NCI-H526 (cell line): ENCODE measurements around the gene PIK3R5.
A peak's percentile ranks its signal among the peaks of the same experiment; 100 is the strongest.
"Not testable (repeated sequence)": the region's sequence is repeated elsewhere in the genome, so short reads cannot be mapped to it uniquely, and the experiment has no call there.

Experiments
- DNase-seq, 2 experiments: peaks; one replicate each; lab custom pipeline; 2025; lab: John Stamatoyannopoulos, UW

PIK3R5 gene, protein sequence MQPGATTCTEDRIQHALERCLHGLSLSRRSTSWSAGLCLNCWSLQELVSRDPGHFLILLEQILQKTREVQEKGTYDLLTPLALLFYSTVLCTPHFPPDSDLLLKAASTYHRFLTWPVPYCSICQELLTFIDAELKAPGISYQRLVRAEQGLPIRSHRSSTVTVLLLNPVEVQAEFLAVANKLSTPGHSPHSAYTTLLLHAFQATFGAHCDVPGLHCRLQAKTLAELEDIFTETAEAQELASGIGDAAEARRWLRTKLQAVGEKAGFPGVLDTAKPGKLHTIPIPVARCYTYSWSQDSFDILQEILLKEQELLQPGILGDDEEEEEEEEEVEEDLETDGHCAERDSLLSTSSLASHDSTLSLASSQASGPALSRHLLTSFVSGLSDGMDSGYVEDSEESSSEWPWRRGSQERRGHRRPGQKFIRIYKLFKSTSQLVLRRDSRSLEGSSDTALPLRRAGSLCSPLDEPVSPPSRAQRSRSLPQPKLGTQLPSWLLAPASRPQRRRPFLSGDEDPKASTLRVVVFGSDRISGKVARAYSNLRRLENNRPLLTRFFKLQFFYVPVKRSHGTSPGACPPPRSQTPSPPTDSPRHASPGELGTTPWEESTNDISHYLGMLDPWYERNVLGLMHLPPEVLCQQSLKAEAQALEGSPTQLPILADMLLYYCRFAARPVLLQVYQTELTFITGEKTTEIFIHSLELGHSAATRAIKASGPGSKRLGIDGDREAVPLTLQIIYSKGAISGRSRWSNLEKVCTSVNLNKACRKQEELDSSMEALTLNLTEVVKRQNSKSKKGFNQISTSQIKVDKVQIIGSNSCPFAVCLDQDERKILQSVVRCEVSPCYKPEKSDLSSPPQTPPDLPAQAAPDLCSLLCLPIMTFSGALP

GRCh38 chr17:8965394-8966168, at the start of gene PIK3R5:
Gene PIK3R5, minus strand, starts transcription at chr17:8965707. Its CDS starts 54,213 bp downstream, at chr17:8911494.
- peak in 1 of 2 experiments; percentile 67 for DNase-seq

DNA sequence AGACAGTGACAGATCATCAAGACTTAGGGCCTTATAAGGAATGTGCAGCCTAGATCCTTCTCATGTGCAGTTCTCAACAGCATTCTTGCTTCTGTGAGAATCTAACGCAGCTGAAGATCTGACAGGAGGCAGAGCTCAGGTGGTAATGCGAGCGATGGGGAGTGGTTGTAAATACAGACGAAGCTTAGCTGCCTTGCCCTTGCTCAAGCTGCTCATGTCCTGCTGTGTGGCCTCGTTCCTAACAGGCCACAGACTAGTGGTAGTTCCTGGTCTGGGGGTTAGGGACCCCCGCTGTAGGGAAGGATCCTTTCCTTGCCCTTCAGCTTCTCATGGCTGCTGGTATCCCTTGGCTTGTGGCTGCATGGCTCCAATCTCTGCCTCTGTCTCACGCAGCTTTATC, 45.5 kb upstream of the PIK3R5 start:
- no peak for DNase-seq

DNA sequence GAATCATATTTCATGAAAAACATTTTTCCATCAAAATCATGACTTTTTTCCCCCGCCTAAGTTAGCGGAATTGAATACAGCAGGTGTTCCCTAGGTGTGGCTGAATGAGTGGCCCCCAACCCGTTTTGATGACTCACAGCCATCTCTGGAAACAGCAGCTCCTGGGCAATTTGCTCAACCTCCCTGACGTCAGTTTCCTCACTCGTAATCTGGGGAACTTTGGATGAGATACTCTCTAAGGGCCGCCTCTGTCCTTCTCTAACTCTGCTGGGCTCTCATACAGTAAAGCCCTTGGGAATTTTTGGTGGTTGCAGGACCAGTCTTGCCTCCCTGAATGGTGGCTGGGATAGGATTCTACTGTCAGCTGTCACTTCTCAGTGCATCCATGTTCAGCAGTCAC, 44.2 kb upstream of the PIK3R5 start:
- no peak for DNase-seq

DNA sequence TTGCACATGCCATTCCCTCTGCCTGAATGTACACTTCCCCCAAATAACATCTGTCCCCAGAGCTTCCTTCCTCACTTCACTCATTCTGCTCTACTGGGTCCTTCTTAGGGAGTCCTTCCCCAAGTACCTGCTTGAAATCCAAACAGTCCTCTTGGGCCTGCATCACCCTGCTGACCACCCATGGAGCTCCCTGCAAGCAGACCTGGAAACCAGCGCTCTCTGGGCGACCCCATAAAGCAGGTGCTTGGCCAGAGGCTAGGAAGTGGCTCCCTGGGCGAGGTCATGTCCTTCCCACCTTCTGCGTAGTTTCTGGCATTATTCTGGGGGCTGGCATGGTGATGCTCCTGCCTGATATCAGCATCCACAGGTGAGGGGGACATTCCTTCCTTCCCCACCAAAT, 43.6 kb upstream of the PIK3R5 start:
- DNase-seq: no peak

DNA sequence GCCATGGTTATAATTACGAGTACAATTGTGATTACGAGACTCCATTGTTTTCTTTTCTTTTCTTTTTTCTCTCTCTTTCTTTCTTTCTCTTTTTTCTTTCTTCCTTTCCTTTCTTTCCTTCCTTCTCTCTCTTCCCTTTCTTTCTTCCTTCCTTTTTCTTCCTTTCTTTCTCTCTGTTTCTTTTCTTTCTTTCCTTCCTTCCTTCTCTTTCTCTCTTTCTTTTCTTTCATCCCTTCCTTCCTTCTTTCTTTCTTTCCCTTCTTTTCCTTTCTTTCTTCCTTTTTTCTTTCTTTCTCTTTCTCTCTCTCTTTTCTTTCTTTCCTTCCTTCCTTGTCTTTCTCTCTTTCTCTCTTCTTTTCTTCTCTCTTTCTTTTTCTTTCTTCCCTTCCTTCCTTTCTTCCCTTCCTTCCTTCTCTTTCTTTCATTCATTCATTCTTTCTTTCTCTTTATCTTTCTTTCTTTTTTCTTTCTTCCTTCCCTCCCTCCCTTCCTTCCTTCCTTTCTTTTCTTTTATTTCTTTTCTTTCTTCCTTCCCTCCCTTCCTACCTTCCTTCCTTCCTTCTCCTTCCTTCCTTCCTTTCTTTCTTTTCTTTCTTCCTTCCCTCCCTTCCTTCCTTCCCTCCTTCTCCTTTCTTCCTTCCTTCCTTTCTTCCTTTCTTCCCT, 41.7 kb upstream of the PIK3R5 start:
- no peak for DNase-seq

DNA sequence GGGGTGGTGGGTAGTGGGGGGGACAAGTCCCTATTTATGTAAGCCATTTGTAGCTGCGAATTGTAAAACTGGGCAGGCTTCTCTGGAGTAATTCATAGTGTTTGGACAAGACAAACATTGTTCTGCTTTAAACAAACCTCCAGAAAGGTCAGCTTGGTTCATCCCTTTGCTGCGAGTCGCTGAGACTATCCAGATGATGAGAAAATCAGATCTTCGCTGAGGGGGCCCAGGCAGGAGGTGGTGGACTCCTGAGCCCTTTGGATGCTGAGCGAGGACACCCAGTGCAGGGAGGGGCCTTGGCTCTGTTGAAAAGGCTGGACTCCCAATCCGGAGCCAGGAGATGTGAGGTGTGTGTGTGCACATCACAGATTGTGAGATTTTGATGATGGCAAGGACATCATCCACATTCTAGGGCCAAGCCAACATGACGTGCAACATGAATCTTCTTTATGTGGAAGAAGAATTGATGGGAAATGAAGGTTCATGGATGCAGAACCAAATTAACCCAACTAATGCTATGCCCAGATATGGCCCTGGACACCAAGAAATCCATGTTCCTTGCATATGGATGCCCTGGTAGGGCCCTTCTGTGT, 40.8 kb upstream of the PIK3R5 start:
- DNase-seq: no peak

DNA sequence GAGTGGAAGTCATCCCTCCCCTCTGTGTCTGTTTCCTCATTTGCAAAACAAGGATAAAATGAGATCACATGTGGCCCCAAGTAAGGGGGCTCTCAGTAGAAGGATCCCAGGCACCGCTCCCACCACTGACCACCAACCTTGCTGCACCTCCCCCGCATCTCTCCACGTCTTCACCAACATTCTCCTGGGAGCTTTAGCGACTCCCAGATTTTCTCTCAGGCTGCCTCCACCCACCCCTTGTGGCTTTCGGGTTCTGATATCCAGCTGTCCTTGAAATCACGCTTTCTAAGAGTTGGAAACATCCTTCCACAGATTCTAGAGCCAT, 39.4 kb upstream of the PIK3R5 start:
- DNase-seq: no peak

DNA sequence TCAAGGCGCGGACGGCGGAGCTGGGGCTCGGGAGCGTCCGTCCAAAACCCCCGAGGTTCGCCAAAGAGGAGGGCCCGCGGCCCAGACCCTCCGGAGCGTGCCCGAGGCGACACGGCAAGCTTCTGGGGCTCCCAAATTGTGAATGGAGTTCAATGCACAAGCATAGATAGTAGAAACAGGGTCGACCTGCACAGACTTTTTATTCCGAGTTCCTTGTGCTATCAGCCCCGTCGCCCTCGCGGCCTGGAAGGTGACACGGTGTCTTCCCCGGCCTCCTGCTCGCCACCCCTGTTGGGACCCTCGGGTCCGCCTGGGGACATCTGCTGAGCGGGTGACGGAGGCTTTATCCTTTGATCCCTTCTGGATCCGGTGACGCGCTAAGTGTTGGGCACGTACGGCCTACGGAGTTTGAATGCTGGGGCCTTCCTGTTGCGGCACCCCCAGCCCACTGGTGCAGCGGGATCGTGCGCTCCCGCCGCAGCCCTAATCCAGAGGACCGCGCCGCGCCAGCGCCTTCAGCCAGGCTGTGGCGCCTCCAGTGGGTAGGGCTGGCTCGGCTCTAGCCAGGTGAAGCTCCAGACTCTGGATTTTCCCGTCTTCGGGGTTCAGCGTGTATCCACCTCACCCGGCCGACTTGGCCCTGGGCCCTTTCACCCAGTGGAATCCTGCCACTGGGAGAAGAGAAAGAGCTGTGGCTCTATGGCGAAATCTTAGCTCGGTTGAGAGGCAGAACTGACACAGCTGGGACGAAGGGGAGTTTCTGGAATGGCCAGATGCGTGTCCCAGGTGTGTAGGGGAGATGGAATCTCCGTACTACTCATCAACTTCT, 38.8 kb upstream of the PIK3R5 start:
- DNase-seq: no peak

DNA sequence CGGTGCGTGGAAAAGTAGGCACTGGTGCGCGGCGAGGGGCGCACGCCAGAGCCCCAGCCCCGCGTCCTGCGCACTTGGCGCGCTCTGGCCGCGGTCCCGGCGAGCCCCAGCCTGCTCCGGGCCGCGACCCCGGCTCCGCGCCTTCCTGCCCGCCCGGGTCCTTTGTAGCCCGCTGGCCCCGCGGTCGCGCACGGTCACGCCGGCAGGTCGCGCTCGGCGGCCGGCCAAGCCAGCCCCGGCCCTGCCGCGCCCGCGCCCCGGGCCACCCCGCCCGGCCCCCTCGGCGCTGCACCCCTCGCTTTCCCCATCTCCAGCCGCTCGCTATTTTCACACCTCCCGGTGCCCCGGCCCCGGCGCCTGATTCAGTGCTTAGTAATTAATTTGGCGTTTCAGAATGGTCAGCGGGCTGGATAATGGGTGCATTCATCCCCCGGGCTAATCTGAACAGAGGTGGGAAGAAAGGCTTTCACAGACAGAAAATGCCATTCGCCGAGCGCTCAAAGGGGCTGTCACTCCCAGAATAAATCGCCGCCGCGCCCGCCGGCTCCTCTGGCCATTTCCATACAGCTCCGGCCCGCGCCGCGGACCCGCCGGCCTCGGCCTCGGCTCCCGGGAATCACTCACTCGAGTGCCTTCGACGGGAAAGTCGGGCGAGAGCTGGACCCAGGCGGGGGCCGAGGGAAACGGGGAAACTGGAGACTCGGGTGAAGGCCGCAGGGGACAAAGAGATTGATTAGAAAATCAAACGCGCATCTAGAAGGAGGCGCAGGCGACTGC, 38.0 kb upstream of the PIK3R5 start:
- peak in 1 of 2 experiments; percentile 19 for DNase-seq

GRCh38 chr17:9002606-9003354, 37.3 kb upstream of the PIK3R5 start:
- DNase-seq: peak in 1 of 2 experiments; percentile 56

DNA sequence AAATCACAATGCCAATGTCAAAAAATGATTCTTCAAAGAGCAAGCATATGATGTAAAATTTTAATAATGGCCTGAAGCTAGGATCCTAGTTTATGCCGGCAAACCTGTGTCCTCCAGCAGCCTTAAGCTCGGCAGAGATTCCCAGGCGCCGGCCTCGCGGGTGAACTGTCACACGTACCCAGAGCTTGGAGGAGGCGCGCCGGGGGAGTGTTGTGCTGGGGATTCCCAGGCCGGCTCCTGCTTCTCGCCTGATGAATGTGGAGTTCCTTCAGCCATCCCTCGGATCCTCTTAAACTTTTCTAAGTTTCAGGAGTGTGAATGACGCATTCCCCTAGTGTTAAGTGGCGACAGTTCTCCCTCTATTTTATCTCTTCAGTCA, 36.7 kb upstream of the PIK3R5 start:
- peak in 1 of 2 experiments; percentile 29 for DNase-seq

- no peak for DNase-seq
Observed at GRCh38 chr17:9001559-9001958, 36.1 kb upstream of the PIK3R5 start.

DNA sequence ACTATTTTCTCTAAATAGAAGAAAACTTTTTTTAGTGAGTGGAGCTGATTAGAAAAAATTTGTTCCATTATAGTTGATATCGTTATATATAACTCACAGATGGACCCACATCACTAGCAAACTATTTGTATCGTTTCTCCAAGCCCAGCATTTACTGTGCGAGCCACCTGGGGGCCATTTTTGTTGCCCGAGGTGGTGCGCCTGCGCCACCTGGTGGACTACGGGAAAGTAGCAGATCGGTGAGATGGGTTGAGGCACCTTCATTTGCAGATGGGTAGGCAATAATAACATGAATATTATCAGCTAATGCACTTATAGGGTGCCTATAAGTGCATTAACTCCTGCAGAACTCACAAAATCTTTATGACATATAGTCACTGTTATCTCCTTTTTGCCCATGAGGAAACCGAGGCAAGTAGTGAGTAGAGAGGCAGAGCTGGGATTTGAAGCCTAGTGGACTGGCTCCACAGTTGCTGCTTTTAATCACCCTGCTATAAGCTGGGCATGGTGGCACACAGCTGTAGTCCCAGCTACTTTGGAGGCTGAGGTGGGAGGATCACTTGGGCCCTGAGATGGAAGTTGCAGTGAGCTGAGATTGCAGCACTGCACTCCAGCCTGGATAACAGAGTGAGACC, 32.6 kb upstream of the PIK3R5 start:
- DNase-seq: peak in 1 of 2 experiments; percentile 50

DNA sequence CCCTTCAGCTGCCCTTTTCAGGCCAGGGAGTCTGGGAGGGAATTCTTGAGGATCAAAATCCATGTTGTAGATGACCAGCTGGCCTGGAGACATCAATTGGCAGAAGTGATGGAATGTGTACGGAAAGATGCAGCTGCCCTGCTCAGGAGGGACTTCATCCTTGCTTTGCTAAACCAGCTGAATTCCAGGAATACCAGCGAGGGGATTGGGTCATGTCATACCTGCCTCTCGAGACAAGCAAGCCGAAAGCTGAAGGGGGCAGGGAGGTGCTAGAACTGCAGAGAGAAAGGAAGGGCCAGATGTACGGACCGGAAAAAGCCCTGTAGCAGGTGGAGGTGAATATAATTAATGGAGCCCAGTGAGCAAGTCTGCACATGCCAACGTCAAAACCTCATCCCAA, 30.2 kb upstream of the PIK3R5 start:
- peak in 1 of 2 experiments; percentile 2 for DNase-seq

GRCh38 chr17:8994319-8994718, 28.8 kb upstream of the PIK3R5 start:
- DNase-seq: peak; percentile 23 to 73

DNA sequence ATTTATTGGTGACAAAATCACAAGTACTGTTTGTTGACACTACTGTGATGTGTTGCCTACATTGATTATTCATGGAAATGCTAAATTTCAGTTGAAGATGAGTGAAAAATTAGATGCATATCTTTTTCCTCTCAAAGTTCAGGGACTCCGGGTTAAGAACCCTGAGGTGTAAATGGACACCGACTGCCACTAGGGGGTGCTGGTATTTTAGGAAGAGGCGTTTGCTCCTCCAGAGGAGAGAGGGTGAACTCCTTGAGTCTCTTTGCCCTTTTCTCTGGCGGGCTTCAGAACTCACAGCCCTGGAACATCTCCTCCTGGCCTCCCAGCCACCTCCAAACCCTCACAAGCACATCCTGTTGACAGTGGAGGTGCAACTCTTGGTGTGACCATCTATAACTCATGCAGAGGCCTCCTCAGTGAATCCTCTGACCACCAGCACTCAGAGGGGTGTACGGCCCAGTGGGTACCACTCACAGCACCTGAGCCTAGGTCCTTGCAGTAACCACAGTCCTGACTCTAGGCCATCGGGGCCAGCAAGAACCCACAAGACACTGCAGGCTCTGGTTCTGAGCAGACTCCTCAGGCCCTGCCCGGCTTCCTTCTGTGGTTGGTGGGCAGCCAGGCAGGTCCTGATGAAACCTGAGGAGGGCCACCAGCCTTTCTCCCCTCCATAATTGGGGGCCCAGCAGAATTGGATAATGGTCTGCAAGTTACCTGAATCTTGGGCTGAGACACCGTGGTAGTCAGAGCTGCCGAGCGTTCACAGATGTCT, 26.2 kb upstream of the PIK3R5 start:
- DNase-seq: peak in 1 of 2 experiments; percentile 55

DNA sequence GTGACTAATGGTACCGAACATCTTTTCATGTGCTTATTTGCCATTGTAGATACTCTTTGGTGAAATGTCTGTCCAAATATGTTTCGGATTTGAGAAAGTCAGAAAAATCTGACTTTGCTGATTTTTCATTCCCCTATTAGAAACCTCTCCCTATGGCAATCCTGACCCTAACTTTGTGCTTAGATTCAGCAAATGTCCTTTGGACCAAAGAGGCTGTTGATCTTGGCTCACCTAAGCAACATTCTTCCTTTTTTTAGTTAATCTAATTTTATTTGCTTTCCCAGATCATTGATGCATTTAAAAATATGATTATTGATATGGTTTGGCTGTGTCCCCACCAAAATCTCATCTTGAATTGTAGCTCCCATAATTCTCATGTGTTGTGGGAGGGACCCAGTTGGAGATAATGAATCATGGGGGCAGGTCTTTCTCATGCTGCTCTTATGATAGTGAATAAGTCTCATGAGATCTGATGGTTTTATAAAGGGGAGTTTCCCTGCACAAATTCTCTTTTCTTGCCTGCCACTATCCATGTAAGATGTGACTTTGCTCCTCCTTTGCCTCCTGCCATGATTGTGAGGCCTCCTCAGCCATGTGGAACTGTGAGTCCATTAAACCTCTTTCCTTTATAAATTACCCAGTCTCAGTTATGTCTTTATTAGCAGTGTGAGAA, 22.9 kb upstream of the PIK3R5 start:
- not testable (repeated sequence) for DNase-seq
